Stimulated activated CD8-positive, alpha-beta memory T cell treated with anti-CD3 and anti-CD28 coated beads, Interleukin-12 subunit alpha, Interleukin-12 subunit beta, amount 100 ng/mL, for 24 hours (primary cell): ENCODE measurements around the gene GDF9.
A peak's percentile ranks its signal among the peaks of the same experiment; 100 is the strongest.

Source experiments
- DNase-seq: peaks from one replicate; pipeline ENCODE4 v3.0.0-alpha.2; 2020; ENCODE audit errors: extremely low read depth

The GDF9 gene

GRCh38 chr5:132866342-132867045 lies at the start of gene GDF9, which contains the start of gene UQCRQ:
TSS of gene GDF9 (minus strand) at chr5:132866469. CDS start at chr5:132864533, 1,936 bp downstream.
TSS of gene UQCRQ (plus strand) at chr5:132866642. CDS start at chr5:132866882, 240 bp downstream.
- peak; percentile 80 for DNase-seq

DNA sequence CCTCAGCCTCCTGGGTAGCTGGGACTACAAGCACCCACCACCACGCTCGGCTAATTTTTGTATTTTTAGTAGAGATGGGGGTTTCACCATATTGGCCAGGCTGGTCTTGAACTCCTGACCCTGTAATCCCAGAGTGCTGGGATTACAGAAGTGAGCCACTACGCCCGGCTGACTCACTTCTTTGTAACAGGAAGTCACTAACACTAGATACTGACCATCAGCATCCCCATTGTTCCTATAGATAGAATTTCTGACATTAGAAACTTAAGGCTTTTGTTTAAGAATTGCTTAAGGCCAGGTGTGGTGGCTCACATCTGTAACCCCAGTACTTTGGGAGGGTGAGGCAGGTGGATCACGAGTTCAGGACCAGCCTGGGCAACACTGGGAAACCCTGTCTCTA lies 49.4 kb upstream of the GDF9 start:
- no peak for DNase-seq

GRCh38 chr5:132909702-132910101 lies 43.4 kb upstream of the GDF9 start:
- no peak for DNase-seq

DNA sequence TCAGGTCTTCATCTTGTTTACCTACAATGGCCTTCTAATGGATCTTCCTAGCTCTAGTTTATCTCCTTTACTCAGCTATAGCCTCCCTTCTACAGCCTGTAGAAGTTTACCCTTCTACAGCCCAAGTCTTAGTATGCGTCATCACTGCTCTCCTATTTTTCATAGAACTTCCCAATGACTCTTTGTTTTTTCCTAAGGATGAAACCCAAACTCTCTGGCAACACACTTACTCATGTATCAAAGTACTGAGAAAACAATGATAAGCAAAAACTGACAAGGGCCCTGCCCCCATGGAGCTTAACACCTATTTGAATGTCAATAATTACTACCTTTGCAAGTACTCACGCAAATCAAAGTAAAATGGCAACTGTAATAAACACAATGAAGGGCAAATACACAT lies 40.9 kb upstream of the GDF9 start:
- DNase-seq, result no peak

GRCh38 chr5:132905938-132906337 lies 39.7 kb upstream of the GDF9 start:
- no peak for DNase-seq

GRCh38 chr5:132901730-132902129 lies 35.5 kb upstream of the GDF9 start:
- DNase-seq, result no peak

GRCh38 chr5:132901036-132901435 lies 34.8 kb upstream of the GDF9 start:
- no peak for DNase-seq

DNA sequence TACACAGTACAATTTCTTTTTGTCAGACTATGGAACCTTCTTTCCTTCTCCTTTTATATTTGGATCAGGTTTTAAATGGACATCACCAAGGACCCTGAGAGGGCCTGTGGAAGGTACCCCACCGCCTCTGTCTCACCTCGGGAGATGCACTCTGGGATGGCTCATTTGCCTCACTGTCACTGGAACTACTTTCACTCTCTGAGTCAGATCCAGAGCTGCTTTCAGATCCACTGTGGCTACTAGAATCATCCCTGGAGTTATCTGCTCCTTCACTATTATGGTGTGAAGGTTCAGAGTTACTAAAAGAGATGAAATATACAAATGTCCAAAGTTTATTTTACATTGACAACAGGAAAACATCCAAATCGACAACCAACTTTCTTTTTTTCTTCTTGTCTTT lies 31.8 kb upstream of the GDF9 start:
- DNase-seq, result no peak

GRCh38 chr5:132896685-132897084 lies 30.4 kb upstream of the GDF9 start:
- DNase-seq, result no peak

- DNase-seq, result no peak
These were observed 29.5 kb upstream of the GDF9 start for GRCh38 chr5:132895719-132896305.

GRCh38 chr5:132890817-132891216 lies 24.5 kb upstream of the GDF9 start:
- DNase-seq, result no peak

DNA sequence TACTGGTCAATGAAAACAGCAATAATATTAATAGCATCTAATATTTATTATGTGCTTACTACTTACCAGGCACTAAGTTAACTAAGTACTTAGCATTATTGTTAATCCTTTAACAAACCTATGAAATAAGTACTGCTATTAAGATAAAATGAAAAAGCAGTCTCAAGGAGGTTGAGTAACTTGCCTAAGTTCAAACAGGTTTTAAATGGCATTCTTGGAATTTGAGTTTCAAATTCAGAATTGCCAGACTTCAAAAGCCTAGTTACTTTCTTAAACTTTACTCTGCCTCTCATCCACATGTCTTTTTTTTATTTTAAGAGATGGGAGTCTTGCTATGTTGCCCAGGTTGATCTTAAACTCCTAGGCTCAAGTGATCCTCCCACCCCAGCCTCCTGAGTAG lies 23.2 kb upstream of the GDF9 start:
- no peak for DNase-seq

- no peak for DNase-seq
These were observed 21.0 kb upstream of the GDF9 start for GRCh38 chr5:132887283-132887682.

DNA sequence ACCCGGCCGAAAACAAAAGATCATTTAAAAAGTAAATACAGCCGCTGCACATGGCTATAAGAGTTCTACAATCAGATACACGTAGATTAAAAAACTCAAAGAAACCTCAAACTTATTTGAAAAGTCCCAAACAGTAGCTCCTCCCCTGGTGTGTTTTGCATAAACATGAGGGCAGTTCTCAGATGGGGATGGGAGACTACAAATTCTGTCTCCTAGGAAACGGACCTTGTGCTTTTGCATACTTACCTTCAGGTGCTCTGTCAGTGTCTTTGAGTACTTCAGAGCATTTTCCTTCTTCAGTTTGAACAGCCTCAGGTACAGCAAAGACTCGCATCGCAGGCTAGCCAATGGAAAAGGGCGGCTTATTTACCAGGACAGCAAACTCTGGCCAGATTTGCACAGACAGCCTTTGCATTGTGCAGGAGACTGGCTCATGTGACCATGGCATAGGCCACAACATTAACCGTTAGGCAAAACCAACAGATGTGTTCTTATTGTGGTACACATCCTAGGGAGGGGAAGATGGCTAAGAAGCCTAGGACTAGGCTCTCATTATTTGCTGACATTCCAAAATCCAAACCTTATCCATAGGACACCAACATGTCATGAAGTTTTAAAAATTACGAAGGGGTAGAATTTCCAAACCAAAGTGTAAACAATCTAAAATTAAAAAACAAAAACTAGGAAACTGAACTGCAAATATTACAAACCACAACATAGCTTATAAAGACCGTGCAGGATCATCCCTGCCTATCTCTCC lies 20.0 kb upstream of the GDF9 start:
- DNase-seq, result no peak

- no peak for DNase-seq
These were observed 18.3 kb upstream of the GDF9 start for GRCh38 chr5:132884548-132884947.

GRCh38 chr5:132883261-132883834 lies 17.1 kb upstream of the GDF9 start:
- DNase-seq, result no peak

DNA sequence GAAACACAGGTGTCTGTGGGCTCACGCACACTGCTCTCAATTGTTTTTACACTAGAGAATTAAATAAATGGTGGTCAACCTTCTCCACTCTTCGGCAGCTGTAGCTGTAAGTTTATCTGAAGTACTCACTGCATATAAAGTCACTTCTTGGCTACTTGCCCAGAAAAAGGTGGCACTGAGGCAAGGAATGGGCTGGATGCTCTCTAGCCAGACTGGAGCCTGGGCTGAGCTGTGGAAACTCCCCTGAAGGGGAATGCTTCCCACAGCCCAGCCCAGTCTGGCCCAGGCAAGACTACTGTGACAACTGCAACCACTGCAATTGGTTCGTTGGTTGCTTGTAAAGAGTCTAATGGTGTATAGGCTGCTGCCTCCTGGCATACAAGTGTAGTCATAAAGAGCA lies 11.7 kb upstream of the GDF9 start:
- DNase-seq, result no peak

DNA sequence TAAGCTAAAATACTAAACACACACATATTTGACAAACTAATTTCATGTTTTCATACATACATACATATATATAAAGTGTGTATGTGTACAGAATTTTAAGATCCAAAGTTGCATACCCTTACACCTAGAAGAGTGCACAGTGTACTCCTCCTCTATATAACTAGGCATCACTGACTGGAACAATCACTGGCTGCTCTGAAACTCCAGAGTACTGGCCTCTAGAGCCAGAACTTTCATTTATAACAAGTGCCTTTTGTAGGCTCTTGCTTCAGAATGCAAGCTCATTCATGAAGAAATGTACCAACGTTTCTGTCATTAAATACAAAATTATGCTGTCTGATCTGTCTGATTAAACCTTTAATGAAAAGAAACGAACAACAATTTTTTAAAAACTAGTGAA lies 11.2 kb upstream of the GDF9 start:
- DNase-seq, result no peak

- DNase-seq, result no peak
These were observed 9.9 kb upstream of the GDF9 start for GRCh38 chr5:132876020-132876759.

- DNase-seq, result no peak
These were observed 7.6 kb upstream of the GDF9 start for GRCh38 chr5:132873930-132874271.

- DNase-seq, result no peak
These were observed 7.1 kb upstream of the GDF9 start, which contains the start of gene LEAP2 for GRCh38 chr5:132873119-132873929. TSS of gene LEAP2 (plus strand) at chr5:132873668. CDS start at chr5:132873695, 27 bp downstream.
